A549 treated with AZD9567 at 1 μM for 4 hours (cell line): ENCODE results near the gene GJD4. TPM values are rescaled to one million over a fixed set of nuclear protein-coding genes. Genes with fewer than 3 reads are reported as not detected.

Source experiments
- total RNA-seq: library from RNA; stranded (reverse); fragments of 200-300 nt; extraction: Qiagen RNA extraction; gene quantifications from 5 replicates; pipeline ENCODE4 v1.2.3, GENCODE V29; 2022; ENCODE audit not compliant: insufficient read depth

The GJD4 gene, protein sequence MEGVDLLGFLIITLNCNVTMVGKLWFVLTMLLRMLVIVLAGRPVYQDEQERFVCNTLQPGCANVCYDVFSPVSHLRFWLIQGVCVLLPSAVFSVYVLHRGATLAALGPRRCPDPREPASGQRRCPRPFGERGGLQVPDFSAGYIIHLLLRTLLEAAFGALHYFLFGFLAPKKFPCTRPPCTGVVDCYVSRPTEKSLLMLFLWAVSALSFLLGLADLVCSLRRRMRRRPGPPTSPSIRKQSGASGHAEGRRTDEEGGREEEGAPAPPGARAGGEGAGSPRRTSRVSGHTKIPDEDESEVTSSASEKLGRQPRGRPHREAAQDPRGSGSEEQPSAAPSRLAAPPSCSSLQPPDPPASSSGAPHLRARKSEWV
- total RNA-seq, result not detected in 5 replicates

GRCh38 chr10:35605191-35605590, at the start of gene GJD4:
Gene GJD4, plus strand, starts transcription at chr10:35605341. Its CDS starts 227 bp downstream, at chr10:35605568.

GRCh38 chr10:35642035-35642792, 37.1 kb downstream of the GJD4 start, which contains the start of gene FZD8:
Gene FZD8, minus strand, starts transcription at chr10:35642296. Its CDS starts 867 bp downstream, at chr10:35641429.

Other genes with a start within 250 kb of the GJD4 start
- 4.4 to 5.7 TPM (median 5.3 TPM) in 5 replicates for gene FZD8, start 37.0 kb downstream of the GJD4 start, total RNA-seq